Hippocampal formation (tissue), 2 donors: Measurements from ENCODE around the gene TIGD6.
A peak's percentile ranks its signal among the peaks of the same experiment; 100 is the strongest.
"Not testable (repeated sequence)": the region's sequence is repeated elsewhere in the genome, so short reads cannot be mapped to it uniquely, and the experiment has no call there.

Experiments
- DNase-seq, 2 donors: peaks; one replicate each; lab custom pipeline; 2025; lab: John Stamatoyannopoulos, UW

TIGD6 gene

GRCh38 chr5:150000256-150000989, at the start of gene TIGD6, which contains the start of gene HMGXB3:
TSS of gene TIGD6 (minus strand) at chr5:150000654. CDS start at chr5:149996348, 4,306 bp downstream.
TSS of gene HMGXB3 (plus strand) at chr5:150000739. CDS start at chr5:150004853, 4,114 bp downstream.
- DNase-seq: peak; percentile 84 to 92

GRCh38 chr5:150046031-150046430, 45.6 kb upstream of the TIGD6 start:
- DNase-seq: no peak

GRCh38 chr5:150045549-150045948, 45.1 kb upstream of the TIGD6 start:
- DNase-seq: no peak

GRCh38 chr5:150044712-150045111, 44.3 kb upstream of the TIGD6 start:
- DNase-seq: no peak

DNA sequence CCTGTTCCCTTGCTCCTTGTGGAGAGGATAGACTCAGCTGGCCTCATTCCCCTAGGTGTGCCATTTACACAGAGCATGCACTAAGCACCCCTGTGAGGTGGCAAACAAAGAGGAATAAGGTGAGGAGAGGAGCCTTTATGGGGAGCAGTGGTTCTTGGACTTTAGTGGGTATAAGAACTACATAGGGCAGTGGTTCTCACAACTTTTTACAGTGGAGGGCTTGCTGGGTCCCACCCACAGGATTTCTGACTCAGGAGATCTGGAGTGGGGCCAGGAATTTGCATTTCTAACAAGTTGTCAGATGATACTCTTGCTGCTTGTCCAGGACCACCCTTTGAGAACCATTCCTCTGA, 43.9 kb upstream of the TIGD6 start:
- DNase-seq: no peak

DNA sequence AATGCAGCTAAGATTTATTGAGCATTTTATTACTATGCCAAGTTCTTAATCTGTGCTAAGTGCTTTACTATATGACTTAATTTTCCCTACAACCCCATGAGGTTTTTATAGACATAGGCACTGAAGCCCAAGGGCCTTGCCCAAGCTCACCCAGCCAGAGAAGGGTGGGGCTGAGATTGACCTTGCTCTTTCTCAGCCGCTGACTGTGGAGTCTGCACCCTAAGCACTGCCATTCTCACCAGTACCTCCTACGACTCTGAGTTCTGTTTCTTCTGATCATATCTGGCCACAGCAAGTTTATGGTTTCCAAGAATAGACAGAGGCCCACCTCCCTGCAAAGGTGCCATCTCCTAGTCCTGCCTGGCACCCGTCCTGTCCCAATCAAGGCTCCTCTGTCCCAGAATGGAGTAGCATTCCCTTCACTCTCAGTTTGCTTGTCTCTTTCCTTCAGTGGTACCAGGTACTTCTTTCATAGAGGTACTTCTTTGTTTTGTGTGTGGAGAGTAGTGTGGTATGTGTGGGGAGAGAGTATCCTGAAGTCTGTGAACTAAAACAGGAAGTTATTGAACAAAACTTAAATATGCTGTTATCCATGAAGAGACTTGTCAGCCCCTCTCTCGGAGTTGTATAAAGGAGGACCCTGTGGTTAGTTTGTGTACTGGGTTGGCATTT, 43.3 kb upstream of the TIGD6 start:
- DNase-seq: no peak

DNA sequence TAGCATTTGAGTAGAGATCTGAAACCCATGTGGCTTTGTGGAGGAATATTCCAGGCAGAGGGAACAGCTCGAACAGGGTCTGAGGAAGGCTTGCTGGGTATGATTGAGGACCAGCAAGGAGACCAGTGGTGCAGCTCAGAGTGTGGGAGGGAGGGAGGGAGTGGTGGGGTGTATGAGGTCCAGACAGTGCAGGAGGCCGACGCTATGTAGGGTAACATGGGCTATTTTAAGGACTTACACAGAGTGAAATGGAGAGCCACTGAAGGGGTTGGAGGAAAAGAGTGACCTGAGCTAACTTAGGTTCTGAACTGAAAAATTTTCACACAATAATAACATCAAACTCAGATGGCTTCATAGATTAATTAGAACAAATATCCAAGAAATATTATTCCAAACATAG, 42.0 kb upstream of the TIGD6 start:
- DNase-seq: no peak

DNA sequence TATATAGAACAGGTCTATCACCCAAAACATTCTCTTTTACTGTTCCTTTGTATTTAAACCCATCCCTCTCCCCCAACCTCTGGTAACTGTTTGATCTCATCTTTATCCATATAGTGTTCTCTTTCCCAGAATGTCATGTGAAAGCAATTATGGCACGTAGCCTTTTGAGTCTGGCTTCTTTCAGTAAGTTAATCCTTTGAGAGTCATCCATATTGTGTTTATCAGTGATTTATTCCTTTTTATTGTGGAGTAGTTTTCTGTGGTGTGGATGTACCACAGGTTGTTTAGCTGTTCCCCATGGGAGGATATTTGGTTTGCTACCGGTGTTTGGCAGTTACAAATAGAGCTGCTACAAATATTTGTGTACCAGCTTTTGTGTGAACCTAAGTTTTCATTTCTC, 38.1 kb upstream of the TIGD6 start:
- DNase-seq: no peak

GRCh38 chr5:150036513-150036912, 36.1 kb upstream of the TIGD6 start:
- no peak for DNase-seq

DNA sequence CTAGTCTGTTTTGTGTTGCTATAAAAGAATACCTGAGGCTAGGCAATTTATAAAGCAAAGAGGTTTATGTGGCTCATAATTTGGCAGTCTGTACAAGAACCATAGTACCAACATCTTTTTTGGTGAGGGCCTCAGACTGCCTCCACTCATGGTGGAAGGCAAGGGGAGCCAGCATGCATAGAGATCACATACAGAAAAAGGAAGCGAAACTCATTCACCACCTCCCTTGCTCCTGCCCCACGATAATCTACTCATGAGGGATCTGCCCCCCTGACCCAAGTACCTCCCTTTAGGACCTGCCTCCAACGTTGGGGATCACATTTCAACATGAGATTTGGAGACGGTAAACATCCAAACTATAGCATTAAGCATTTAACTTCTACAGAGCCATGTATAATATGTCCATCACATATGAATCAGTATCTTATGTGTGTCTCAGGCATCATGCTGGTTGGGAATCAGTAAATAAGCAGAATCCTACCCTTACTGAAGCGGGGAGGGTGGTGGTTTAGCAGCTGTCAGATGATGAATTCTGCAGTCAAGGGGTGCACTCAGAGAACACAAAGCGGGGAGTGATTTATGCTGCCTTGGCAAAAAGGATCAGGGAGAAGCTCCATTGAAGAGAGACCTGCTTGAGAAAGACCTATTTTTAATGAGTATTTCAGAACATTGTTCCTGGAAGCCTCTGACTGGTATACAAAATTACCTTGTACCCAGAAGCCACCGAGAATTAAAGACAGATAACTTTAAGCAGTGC, 34.9 kb upstream of the TIGD6 start:
- DNase-seq: no peak

DNA sequence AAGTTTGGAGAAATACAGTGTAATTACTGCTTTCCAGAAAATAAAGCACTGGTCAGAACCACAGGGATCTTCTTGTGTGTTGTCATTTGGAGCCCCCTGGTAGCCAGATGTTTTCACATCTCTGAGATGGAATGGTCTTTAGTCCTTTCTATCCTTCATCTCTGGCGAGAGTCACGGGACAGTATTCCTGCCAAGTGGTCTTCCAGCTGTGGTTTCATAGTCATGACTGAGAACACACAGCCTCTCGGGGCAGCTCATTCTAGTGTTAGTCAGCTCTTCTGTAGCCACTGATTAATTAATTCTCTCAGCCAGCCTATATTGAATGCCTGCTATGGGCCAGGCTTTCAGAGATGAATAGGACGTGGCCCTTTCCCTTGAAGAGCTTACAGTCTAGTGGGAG, 34.2 kb upstream of the TIGD6 start:
- DNase-seq: no peak

GRCh38 chr5:150033334-150033733, 32.9 kb upstream of the TIGD6 start:
- DNase-seq: no peak

DNA sequence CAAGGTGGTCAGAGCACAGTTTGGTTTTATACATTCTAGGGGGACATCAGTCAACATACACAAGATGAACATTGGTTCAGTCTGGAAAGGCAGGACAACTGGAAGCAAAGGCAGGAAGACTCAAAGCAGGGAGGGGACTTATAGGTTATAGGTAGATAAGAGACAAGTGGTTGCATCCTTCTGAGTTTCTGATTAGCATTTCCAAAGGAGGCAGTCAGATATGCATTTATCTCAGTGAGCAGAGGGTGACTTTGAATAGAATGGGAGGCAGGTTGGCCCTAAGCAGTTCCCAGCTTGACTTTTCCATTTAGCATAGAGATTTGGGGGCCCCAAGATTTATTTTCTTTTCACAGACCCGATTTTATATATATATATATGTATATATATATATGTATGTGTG, 27.6 kb upstream of the TIGD6 start:
- not testable (repeated sequence) for DNase-seq

DNA sequence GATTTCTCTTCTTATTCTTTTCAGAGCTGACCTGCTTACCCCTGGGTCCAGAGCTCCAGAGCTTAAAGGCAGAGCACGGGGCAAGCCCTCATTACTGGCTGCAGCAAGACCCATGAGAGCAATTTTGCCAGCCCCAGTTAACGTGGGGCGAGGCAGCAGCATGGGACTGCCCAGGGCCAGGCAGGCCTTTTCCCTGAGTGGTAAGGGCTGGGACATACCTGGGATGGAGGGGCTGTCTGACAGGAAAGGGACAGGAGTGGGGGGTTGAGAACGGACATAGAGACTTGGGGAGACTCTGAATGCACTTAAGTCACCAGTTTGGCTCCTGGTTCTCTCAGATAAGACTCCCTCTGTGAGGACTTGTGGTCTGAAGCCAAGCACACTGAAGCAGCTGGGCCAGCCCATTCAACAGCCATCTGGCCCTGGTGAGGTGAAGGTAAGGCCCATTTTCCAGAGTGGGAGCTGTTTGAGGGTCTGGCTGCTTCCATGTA, 26.3 kb upstream of the TIGD6 start:
- DNase-seq: no peak

DNA sequence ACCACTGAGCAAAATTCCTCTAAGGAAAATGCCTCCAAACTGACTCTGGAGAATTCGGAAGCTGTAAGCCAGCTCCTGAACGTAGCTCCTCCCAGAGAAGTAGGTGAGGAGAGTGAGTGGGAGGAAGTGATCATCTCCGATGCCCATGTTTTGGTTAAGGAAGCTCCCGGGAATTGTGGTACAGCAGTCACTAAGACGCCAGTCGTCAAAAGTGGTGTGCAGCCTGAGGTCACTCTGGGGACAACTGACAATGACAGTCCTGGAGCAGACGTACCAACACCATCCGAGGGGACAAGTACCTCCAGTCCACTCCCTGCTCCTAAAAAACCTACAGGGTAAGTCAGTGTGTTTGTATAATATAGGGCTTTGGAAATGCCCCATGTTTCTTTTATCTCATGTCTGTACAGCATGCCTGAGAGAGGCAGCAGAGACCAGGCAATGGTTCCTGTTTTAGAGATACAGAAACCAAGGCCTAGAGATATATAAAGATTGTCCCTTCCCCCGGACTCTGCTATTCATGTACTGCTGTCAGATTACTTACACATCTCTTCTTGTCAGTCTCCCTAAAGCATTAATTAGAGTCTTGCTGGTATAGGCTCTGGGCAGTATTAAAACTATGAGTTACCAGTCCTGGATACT, 24.0 kb upstream of the TIGD6 start:
- DNase-seq: peak in 1 of 2 donors; percentile 10

GRCh38 chr5:150023136-150023535, 22.7 kb upstream of the TIGD6 start:
- no peak for DNase-seq

- no peak for DNase-seq
Observed at GRCh38 chr5:150022681-150023080, 22.2 kb upstream of the TIGD6 start.

GRCh38 chr5:150022158-150022531, 21.7 kb upstream of the TIGD6 start:
- no peak for DNase-seq

DNA sequence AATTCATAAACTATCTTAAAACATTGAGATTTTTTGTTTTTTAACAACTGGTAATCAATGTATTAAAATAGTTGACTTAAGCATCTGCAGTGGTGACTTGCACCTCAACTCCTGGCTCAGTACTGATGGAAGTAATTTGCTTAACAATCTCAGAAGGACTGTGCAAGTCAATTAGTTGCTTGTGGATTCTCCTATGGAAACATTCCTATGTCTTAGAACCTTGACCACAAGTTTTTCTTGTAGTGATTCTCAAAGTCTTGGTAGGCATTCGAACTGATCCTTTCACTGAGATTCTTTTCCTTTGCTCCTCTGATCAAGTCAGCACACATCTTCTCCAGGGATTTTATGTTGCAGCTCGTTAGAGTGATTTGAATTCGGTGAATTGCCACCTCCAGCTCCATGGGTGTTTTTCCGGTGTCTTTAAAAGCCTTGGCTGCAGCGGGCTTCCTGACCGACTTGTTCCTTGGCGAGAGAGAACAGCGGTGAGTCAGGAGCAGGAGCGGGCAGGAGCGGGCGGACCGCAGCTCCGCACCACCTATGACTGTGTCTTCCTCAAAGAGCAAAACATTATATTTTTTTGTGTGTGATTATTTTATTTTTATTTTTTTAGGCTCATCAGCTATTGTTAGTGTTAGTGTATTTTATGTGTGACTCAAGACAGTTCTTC, 21.2 kb upstream of the TIGD6 start:
- DNase-seq: peak in 1 of 2 donors; percentile 1

GRCh38 chr5:150020249-150020648, 19.8 kb upstream of the TIGD6 start:
- DNase-seq: no peak

- no peak for DNase-seq
Observed at GRCh38 chr5:150017226-150018005, 17.0 kb upstream of the TIGD6 start.
